Stimulated activated naive CD4-positive, alpha-beta T cell treated with Interleukin-2 at 50 U/mL for 16 hours (primary cell): ENCODE measurements around the gene SHISAL2B.
"Not testable (repeated sequence)": the region's sequence is repeated elsewhere in the genome, so short reads cannot be mapped to it uniquely, and the experiment has no call there.

ENCODE experiments used
- DNase-seq: peaks from one replicate; lab custom pipeline; 2025; lab: John Stamatoyannopoulos, UW

The SHISAL2B gene

DNA sequence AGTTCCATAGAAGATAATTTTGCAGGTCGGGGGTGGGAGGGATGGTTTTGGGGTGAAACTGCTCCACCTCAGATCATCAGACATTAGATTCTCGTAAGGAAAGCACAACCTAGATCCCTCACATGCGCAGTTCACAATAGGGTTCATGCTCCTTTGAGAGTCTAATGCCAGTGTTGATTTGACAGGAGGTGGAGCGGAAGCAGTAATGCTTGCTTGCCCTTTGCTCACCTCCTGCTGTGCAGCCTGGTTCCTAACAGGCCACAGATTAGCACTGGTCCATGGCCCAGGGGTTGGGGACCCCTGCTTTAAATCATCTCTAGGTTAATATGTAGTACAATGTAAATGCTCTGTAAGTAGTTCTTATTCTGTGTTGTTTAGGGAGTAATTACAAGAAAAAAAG lies 10.5 kb downstream of the SHISAL2B start:
- no peak for DNase-seq

GRCh38 chr5:64706074-64706473 lies 15.8 kb downstream of the SHISAL2B start:
- not testable (repeated sequence) for DNase-seq

GRCh38 chr5:64707191-64707590 lies 16.9 kb downstream of the SHISAL2B start:
- DNase-seq, result no peak

DNA sequence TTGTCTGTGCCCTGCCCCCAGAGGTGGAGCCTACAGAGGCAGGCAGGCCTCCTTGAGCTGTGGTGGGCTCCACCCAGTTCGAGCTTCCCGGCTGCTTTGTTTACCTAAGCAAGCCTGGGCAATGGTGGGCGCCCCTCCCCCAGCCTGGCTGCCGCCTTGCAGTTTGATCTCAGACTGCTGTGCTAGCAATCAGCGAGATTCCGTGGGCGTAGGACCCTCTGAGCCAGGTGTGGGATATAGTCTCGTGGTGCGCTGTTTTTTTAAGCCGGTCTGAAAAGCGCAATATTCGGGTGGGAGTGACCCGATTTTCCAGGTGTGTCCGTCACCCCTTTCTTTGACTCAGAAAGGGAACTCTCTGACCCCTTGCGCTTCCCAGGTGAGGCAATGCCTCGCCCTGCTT lies 24.2 kb downstream of the SHISAL2B start:
- DNase-seq, result not testable (repeated sequence)

DNA sequence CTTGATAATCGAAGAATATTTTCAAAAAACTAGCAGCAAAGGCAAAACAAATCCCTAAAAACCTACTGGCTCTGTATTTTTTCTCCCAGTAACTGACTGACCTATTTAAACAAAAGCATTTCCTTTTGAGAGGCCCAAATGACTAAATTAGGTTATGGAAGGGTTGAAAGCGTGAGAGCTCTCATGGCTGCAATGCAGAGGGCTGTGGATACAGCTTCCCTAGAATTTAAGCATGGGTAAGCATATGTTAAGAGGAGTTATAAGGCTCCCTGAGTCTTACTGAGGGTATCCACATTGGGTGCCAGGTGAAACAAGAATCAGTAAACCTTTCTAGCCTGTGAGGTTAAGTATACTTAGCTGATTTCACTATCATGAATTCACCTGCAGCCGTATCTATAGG lies 32.3 kb downstream of the SHISAL2B start:
- DNase-seq, result no peak

DNA sequence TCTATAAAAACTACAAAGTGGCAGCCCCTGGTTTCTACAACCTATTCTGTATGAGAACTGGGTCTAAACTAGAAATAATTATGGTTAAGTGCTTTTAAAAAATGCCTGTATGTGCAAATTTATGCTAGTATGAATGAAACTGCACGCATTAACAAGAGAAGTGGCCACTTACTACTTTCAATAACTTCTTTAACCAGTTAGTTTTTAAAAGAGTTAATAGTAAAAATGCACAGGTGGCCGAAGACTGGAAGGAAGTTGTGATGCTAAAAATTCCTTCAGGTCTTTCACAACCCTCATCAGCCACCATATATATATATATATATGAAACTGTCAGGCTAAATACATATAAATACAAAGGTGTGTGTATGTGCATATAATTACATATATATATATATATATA lies 36.8 kb downstream of the SHISAL2B start:
- no peak for DNase-seq

- no peak for DNase-seq
These were observed 52.1 kb downstream of the SHISAL2B start for GRCh38 chr5:64742411-64742810.

GRCh38 chr5:64742821-64743220 lies 52.5 kb downstream of the SHISAL2B start:
- no peak for DNase-seq

- DNase-seq, result no peak
These were observed 54.6 kb downstream of the SHISAL2B start for GRCh38 chr5:64744914-64745313.

DNA sequence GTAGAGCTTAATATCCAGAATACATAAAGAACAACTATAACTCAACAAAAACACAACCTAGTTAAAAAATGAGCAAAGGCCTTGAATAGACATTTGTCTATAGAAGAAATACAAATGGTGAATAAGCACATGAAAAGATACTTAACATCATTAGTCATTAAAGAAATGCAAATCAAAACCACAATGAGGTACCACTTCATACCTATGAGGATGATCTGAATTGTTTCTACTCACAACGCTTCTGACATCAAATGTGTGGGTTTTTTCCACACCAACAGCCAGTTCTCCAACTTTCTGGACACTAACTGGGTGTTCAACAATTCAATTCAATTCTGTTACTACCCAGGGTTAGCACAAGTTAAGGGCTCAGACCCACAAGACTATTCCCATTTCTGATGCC lies 56.1 kb downstream of the SHISAL2B start:
- no peak for DNase-seq

DNA sequence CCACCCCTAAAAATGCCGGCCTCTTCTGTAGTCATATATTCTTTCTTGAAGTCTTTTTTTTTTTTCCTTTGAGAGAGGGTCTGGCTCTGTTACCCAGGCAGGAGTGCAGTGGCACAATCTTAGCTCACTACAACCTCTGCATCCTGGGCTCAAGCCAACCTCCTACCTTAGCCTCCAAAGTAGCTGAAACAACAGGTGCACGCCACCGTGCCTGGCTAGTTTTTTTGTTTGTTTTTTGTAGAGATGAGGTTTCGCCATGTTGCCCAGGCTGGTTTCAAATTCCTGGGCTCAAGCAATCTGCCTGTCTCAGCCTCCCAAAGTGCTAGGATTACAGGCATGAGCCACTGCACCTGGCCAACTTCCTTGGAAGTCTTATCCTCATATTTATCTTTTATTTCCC lies 59.1 kb downstream of the SHISAL2B start:
- DNase-seq, result no peak

- DNase-seq, result no peak
These were observed 63.8 kb downstream of the SHISAL2B start for GRCh38 chr5:64754066-64754465.

DNA sequence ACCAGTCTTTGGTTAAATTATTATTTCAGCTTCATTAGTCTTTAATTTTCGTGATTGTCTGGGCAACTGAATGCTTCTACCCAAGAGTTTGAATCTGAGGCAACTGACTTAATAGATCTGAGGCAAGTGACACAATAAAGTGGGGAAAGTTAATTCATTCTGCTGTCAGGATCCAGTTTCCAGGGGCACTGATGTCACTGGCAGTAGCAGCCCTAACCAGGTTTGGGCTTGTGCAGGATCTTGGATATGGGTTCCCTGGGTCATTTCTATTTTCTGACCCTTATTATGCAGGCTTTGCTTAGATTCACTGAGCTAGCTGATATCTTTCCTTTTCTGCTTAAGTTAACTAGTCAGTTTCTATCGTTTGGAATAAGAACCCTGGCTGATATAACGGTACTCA lies 68.6 kb downstream of the SHISAL2B start:
- no peak for DNase-seq

DNA sequence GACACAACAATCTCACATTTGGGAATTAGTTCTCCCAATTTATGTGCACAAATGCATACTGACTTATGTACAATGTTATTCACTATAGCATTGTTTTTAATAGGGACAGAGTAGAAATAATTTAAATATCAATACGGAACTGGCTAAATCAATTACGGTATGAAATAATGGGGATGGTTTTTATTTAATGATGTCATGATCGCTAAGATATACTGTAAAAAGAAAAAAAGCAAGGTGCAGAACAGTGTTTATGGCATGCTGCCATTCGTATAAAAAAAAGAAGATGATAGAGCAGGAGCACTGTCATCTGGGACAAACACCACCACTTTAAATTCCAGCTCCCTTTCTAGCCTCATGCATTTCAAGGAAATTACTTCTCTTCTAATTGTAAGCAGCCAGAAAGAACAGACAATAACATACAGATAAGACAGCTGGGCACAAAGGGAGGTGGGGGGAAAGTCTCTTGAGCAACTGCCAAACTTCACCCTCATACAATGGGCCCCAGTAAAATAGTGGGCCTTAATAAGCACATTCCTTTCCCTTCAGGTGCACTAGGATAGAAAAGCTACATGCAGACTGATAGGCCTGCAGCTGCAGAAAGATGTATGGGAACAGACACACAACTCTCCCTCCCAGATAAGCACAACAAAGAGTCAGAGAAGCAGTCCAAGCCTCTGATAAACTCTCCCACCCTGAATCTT lies 69.8 kb downstream of the SHISAL2B start:
- no peak for DNase-seq

DNA sequence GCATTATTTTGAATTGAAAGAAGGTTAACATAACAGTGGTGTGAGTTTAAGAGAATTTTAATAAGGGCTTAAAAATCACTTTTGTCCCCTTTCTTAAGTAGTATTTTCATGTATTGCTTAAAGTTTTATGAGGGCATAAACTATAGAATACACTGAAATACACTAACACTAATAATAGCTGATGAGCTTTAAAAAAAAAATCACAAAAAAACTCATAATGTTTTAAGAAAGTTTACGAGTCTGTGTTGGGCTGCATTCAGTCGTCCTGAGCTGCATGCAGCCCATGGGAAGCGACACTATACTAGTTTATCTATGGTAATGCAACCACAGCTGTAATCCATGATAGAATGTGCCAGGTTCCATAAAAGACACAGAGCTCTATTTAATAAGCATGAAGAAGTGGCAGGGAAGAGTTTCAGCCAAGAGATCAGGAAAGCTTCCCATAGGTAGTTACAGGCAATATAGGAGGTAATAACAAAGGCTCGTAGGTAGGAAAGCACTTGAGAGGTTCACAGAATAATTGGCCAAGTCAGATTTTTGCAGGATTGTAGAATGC lies 73.7 kb downstream of the SHISAL2B start:
- no peak for DNase-seq

DNA sequence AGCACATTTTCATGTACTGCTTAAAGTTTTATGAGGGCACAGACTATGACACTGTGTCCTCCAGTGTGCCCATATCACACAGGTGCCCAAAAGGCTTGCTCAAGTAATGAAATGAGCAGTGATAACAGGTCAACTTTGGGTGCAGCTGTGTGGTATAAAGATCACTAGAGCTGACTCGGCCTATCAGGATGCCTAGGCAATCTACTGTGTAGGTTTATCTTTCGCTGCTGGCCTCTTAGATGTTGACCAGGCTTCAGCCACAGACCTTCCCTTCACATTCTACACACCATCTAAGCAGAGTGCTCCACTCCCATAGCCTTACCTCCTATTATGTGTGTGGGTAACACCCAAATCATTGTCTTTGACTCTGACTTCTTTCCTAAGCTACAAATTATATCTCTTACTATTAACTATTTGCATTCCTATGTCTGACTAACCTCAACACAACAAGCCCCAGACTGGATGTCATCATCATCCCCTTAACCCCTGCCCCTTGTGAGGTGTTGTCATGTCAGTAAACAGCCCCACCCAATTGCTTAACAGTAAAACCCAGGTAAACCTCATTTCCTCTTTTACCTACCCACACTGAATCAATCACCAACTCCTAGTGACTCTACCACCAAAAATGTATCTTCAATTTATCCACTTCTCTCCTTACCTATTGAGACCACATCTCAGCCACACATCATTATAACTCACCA lies 75.7 kb downstream of the SHISAL2B start:
- DNase-seq, result no peak

DNA sequence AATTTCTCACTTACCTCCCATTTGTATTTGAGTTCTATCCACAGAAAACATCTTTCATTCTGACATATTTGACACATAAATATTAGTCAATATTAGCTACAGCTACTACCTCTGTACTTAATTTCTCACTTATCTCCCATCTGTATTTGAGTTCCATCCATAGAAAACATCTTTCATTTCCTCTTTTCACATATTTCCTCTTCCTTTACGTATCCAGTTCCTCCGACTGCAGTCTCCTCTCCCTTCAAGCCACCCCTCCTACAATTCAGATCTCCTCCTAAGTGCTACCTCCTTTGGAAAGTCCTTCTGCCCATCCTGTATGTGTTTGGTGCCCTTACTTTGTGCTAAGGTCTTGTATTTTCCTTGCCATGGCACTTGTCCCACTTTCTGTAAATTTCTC lies 76.6 kb downstream of the SHISAL2B start:
- no peak for DNase-seq
